HG02870 (cell line): ENCODE data around the gene KRTAP2-4.
"Not testable (repeated sequence)": the region's sequence is repeated elsewhere in the genome, so short reads cannot be mapped to it uniquely, and the experiment has no call there.

Experiments
- ATAC-seq: cut with Tn5 transposase; IDR thresholded peaks from one replicate; pipeline ENCODE4 v1.9.1; 2021; ENCODE audit warnings: mild to moderate bottlenecking, moderate library complexity; ENCODE audit not compliant: unreplicated experiment

The KRTAP2-4 gene, protein sequence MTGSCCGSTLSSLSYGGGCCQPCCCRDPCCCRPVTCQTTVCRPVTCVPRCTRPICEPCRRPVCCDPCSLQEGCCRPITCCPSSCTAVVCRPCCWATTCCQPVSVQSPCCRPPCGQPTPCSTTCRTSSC

DNA sequence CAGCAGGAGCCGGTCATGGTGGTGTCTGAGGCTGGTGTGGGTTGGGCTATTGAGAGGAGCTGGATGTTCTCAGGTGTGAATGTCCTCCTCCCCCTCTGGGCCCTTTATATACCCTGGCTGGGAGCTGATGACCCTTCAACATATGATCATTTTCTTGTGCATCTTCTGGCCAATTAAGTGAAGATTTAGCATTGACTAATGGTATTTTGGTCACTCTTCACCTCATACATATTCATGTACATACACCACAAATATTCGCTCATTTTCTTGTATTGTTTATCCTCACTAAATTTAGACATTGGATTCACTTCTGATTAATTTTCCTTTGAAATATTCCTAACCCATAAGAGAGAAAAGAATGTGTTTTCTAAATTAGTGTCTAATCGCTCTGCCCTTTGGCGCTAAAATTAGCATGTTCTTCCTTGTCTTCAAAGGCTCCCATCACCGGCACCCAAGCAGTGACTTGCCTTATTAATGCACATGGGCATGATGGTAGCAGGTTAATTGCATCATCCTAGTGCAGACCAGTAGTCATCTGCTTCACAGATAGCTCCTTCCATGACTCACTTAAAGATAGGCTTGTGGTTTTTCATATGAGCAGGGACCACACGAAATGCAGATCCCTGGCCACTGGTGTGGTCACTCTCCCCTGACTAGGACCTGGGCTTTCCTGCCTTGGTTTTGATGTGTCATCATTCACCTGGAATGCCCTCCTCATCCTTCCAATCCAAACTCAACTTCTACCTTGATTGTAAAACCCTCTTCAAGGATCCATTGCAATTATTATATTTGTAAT, at the start of gene KRTAP2-4:
TSS of gene KRTAP2-4 (minus strand) at position 51 of the 796 bp plus-strand sequence. CDS start at position 17, 34 bp downstream.
- no peak for ATAC-seq

DNA sequence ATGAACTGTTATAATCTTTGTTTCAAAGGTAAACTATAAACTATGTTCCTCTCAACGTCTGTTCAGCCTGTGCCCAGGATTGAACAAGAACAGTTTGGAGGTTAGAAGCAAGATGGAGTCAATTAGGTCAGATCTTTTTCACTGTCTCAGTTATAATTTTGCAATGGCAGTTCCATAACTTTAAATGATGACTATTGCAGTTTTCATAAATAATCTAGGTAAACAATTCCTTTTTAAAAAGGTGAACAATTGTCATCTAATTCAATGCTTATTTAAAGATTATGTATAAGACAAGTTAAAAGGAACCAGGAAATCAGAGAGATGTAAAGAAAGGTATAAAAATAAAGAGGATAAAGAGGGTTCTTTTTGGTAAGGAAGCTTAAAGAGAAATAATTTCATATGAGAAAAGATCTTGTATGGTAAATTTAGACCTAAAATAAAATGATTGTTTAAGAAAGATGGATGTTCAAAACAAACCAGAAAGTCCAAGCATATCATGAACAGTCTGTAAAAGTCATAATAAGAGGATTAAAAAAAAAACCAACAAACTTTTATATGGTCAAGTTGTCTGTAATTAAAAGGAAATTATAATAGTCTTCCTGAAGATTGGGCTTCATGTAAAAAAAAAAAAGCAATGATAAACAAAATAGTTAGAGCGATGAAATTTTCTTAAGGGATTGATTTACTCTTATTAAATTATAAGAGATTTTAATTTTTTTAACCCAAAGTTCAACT, 45.6 kb upstream of the KRTAP2-4 start:
- no peak for ATAC-seq

DNA sequence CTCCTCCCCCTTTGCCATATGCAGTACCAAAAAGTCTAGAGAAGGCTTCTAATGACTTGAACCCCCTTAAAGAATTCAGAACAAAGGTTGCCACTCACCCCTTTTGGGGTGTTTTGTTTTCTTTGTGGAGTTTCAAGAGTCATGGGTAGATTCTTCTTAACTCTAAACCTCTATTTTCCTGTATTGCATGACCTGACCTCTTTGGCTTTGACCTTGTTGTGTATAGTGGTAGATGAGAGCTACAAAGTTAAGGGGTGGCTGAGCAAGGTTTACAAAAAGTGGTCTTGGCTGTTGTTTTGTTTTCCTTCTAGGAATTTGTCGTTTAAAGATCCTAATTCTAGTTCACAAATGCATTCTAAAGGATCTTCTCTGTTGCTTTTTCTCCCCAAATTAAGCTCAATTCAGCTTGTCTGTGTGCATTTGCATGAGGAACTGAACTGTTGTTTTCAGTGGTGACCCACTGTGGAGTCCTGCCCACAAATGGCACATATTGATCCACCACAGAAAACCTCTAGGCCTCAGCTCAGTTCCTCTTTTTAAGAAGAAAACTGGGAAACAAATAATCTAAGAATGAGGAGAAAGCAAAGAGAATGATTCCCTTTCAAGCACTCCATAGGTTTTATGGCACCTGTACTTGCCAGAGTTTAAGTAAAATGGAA, 43.2 kb upstream of the KRTAP2-4 start:
- ATAC-seq = not testable (repeated sequence)

DNA sequence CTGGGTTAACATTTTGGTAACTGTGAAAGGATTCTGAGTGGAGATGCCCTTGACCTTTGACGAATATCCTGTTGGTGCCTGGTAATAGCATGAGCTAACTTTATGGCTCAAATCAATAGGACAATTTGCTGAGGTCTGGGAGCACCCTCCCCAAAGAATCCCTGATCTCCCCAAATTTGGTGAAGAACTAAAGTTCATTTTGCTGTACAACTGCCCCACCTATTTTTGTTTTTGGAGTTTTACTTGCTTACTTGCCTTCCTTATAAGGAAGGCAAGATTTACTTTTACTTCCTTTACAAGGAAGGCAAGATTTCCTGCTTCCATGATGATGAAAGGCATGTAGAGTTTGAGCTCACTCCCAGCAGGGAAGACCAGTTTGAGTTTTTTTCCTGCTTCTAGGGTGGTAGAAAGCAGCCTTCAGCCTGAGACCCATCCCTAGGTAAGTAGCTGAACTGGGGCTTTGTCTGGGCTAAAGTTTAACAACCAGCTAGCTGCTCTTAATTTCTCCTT, 42.3 kb upstream of the KRTAP2-4 start:
- ATAC-seq = no peak

DNA sequence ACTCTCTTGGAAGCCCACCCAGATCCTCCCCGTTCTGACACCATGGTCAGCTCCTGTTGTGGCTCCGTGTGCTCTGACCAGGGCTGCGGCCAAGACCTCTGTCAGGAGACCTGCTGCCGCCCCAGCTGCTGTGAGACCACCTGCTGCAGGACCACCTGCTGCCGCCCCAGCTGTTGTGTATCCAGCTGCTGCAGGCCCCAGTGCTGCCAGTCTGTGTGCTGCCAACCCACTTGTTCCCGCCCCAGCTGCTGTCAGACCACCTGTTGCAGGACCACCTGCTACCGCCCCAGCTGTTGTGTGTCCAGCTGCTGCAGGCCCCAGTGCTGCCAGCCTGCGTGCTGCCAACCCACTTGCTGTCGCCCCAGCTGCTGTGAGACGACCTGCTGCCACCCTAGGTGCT, 39.7 kb upstream of the KRTAP2-4 start, which contains the start of gene KRTAP4-9:
TSS of gene KRTAP4-9 (plus strand) at position 43 of the 400 bp plus-strand sequence. CDS start at position 43, 0 bp downstream.
- not testable (repeated sequence) for ATAC-seq

DNA sequence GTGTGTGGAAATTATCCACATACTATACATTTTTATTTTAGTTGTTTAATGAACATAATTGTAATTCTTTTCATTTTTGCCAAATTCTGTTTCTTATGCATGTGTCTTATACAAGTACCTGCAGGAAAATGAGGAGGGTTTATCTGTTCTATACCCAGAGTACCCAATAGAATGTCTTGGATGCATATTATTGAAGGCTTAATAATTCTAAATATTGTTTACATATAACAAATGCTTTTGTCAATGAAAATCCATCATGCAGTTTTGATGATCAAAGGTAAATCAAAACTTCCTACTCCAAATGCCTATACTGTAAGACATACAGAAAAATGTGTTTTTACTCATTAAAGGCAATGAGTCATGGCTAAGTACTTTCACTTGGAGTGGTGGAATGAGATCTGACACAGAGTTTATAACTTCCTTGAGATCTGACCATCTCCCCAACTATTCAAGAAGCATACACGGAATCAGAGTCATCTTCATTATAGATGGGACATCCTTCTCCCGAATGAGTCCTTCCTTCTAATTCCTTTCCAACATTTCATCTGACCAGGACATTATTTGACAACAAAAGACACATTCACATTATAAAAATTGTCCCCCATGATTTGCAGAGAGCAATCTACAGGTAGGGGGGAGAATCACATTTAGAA, 38.8 kb upstream of the KRTAP2-4 start:
- not testable (repeated sequence) for ATAC-seq

DNA sequence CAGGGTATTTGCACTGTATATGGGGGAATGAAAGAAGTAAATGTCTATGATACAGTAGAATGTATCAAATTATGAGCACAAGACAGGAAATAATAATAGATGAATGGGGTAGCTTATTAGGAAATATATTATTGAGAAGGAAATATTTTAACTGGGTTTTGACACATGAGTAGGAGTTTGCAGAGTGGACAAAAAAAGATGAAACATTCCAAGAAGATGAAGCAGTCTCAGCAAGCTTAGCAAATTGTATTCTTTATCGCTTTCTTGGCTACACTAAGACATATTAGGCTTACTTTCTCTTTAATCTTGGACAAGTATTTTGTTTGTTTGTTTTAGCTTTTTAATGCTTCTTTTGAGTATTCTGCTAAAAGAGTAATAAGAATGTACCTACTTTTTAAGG, 38.2 kb upstream of the KRTAP2-4 start:
- no peak for ATAC-seq

DNA sequence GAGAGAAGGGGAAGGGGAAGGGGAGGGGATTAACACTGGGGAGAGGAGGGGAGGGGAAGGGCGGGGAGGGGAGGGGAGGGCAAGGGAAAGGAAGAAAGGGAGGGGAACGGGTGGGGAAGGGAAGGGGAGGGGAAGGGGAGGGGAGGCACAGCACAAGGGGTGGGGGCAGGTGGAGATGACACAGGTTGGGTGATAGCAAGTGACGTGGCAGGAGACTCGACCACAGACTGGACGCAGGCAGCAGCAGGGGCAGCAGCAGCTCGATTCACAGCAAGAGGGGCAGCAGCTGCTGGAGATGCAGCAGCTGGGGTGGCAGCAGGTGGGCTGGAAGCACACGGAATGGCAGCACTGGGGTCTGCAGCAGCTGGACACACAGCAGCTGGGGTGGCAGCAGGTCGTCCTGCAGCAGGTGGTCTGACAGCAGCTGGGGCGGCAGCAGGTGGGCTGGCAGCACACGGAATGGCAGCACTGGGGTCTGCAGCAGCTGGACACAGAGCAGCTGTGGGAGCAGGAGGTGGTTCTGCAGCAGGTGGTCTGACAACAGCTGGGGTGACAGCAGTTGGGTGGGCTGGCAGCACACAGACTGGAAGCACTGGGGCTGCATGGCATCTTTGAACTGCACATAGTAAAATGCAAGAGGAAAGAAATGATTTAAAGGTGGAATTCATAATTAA, 36.0 kb upstream of the KRTAP2-4 start, which contains the start of gene KRTAP4-16:
TSS of gene KRTAP4-16 (minus strand) at position 624 of the 674 bp plus-strand sequence. CDS start at position 624, 0 bp downstream.
- no peak for ATAC-seq

DNA sequence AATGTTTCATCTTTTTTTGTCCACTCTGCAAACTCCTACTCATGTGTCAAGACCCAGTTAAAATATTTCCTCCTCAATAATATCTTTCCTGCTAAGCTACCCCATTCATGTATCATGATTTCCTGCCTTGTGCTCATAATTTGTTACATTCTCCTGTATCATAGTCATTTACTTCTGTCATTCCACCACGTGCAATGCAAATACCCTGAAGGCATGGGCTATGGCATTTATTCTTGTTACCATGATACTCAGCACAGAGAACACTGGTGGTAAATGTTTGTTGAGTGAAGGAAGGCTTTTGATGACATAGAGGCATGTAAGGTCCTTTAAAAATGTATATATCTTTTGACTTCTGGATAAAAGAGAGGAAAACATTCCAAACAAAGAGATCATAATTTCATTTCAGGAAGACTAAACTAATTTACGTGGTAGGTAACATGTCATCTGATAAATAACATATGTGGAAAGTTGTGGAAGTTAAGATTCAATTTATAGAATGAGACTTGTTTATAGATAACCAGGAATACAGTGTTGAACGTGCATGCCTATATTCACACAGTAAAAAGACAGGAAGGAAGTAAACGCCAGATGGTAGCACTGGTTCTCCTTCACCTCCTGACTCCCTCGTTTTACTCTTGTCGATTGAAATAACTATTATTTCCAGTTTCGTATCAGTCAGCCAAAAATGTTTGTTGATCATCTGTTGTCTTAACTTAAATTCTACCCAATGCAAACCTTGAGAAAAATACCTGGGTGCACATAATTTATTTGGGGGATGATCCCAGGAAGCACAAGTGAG, 34.2 kb upstream of the KRTAP2-4 start:
- ATAC-seq = not testable (repeated sequence)

DNA sequence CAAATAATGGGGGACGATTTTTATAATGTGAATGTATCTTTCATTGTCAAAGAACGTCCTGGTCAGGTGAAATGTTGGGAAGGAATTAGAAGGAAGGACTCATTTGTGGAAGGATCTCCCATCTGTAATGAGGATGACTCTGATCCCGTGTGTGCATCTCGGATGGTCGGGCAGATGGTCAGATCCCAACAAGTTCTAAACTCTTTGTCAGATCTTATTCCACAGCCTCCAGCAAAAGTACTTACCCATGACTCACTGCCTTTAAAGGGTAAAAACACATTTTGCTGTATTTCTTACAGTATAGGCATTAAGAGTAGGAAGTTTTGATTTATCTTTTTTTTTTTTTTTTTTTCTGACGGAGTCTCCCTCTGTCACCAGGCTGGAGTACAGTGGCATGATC, 32.8 kb upstream of the KRTAP2-4 start:
- ATAC-seq = no peak

DNA sequence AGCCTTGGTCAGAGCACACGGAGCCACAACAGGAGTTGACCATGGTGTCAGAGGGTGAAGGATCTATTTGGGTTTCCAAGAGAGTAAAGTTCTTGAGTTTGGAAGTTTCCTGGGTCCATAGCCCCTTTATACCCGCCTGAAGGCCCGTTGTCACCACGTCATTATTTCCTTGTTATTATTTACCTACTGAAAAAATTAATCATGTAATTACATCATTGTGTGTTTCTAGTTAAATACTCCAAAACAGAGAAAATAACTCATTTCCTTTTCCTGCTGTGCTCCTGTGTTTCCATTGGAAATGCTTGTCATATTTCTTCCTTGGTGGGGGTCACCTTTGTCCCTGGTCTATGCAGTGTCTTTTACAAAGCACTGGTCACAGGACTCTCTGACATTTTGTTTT, 32.4 kb upstream of the KRTAP2-4 start, which contains the start of gene KRTAP4-8:
TSS of gene KRTAP4-8 (minus strand) at position 101 of the 400 bp plus-strand sequence. CDS start at position 43, 58 bp downstream.
- ATAC-seq = no peak

DNA sequence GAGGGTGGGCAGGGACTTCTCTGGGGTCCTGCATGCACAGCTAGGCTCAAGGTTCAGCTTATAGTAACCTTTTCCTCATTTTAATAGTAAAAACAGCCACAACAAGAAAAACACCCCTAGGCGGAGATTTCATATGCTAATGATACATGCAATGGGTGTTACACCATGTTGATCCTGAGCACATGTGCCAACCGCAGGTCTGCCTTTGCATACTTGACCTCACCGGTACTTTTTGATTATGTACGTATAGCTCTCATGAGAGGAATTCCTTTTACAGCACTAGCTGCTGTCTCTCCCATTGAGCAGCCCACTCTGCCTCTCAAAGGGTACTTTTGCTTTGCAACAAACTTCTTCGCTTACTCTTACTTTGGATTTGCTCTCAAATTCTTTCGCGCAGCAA, 30.4 kb upstream of the KRTAP2-4 start:
- ATAC-seq = no peak

DNA sequence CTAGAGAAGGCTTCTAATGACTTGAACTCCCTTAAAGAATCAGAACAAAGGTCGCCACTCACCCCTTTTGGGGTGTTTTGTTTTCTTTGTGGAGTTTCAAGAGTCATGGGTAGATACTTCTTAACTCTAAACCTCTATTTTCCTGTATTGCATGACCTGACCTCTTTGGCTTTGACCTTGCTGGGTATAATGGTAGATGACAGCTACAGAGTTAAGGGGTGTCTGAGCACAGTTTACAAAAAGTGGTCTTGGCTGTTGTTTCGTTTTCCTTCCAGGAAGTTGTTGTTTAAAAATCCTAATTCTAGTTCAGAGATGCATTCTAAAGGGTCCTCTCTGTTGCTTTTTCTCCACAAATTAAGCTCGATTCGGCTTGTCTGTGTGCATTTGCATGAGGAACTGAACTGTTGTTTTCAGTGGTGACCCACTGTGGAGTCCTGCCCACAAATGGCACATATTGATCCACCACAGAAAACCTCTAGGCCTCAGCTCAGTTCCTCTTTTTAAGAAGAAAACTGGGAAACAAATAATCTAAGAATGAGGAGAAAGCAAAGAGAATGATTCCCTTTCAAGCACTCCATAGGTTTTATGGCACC, 23.2 kb upstream of the KRTAP2-4 start:
- ATAC-seq = not testable (repeated sequence)

DNA sequence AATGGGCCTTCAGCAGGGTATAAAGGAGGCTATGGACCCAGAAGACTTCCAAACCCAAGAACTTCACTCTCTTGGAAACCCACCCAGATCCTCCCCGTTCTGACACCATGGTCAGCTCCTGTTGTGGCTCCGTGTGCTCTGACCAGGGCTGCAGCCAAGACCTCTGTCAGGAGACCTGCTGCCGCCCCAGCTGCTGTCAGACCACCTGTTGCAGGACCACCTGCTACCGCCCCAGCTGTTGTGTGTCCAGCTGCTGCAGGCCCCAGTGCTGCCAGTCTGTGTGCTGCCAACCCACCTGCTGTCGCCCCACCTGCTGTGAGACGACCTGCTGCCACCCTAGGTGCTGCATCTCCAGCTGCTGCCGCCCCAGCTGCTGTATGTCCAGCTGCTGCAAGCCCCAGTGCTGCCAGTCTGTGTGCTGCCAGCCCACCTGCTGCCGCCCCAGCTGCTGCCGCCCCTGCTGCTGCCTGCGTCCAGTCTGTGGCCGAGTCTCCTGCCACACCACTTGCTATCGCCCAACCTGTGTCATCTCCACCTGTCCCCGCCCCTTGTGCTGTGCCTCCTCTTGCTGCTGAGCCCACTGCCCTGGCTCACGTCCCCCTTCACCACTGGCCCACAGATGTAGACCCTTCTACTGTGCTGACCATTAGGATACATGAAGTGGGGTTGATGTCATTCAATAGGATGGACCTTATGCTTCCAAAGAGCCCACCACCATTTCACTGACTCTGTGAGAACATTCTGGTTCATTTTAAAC, 18.6 kb upstream of the KRTAP2-4 start, which contains the start of gene KRTAP4-7:
TSS of gene KRTAP4-7 (plus strand) at position 51 of the 757 bp plus-strand sequence. CDS start at position 108, 57 bp downstream.
- ATAC-seq = not testable (repeated sequence)

DNA sequence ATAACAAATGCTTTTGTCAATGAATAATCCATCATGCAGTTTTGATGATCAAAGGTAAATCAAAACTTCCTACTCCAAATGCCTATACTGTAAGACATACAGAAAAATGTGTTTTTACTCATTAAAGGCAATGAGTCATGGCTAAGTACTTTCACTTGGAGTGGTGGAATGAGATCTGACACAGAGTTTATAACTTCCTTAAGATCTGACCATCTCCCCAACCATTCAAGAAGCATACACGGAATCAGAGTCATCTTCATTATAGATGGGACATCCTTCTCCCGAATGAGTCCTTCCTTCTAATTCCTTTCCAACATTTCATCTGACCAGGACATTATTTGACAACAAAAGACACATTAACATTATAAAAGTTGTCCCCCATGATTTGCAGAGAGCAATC, 17.7 kb upstream of the KRTAP2-4 start:
- ATAC-seq = not testable (repeated sequence)

DNA sequence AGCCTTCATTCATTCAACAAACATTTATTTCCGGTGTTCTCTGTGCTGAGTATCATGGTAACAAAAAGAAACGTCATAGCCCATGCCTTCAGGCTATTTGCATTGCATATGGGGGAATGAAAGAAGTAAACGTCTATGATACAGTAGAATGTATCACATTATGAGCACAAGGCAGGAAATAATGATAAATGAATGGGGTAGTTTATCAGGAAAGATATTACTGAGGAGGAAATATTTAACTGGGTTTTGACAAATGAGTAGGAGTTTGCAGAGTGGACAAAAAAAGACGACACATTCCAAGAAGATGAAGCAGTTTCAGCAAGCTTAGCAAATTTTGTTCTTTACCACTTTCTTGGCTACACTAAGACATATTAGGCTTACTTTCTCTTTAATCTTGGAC, 16.9 kb upstream of the KRTAP2-4 start:
- ATAC-seq = no peak

DNA sequence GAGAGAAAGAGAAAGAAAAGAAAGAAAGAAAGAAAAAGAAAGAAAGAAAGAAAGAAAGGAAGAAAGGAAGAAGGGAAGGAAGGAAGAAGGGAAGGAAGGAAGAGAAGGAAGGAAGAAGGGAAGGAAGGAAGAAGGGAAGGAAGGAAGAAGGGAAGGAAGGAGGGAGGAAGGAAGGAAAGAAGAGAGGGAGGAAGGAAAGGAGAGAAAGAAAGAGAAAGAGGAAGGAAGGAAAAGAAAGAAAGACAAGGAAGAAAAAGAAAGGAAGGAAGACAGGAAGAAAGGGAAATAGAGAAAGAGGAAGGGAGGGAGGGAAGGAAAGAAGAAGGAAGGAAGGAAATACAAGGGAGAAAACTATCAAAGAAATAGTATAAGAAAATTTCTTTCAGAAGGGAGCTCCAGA, 11.1 kb upstream of the KRTAP2-4 start:
- ATAC-seq = no peak
